ENCODE data around the gene CCNY. TPM values are rescaled to one million over a fixed set of nuclear protein-coding genes. Genes with fewer than 3 reads are reported as not detected.

CCNY gene
- total RNA-seq, 1 donor from 2014 or later: 85.9 TPM

GRCh38 chr10:35594115-35595079, 258.1 kb downstream of the CCNY start:
- H2AFZ ChIP-seq (ENCODE audit: low read depth, low read length): no peak overlapping the region
- no peaks in the 10 kb centered on the region for H4K20me1 ChIP-seq (ENCODE audit: insufficient read depth, low read length)
- DNase-seq (ENCODE audit: low read depth): no peak
- TF ChIP-seq EZH2 (IDR thresholded peaks at IDR 0.05; ENCODE audit: insufficient read depth, low read length) (no peak), CTCF (IDR thresholded peaks at IDR 0.05; ENCODE audit: insufficient read depth, low read depth, low read length) (no peak)
- Mint-ChIP-seq H3K27ac (ENCODE audit: unreplicated experiment) (no peak overlapping the region), H3K9me3 (ENCODE audit: unreplicated experiment) (peaks cover 3% of the 10 kb centered on the region), H3K4me3 (ENCODE audit: unreplicated experiment) (no peak overlapping the region), H3K4me1 (ENCODE audit: low read depth, unreplicated experiment) (no peaks in the 10 kb centered on the region), H3K27me3 (ENCODE audit: low read depth, unreplicated experiment) (peaks cover 15% of the 10 kb centered on the region), H3K36me3 (ENCODE audit: low read depth, unreplicated experiment) (no peaks in the 10 kb centered on the region)
- no peaks in the 10 kb centered on the region for H3K4me1 ChIP-seq (ENCODE audit: insufficient read depth, low read length)
- no peak overlapping the region for H3K9ac ChIP-seq (ENCODE audit: low read length)
- H3K4me3 ChIP-seq (ENCODE audit: insufficient read depth, low read depth, low read length): no peak overlapping the region
- no peak overlapping the region for H3K27ac ChIP-seq (ENCODE audit: low read depth, low read length)
- no peak for FAIRE-seq
- H3K4me2 ChIP-seq (ENCODE audit: low read length): no peak overlapping the region
- H3K79me2 ChIP-seq (ENCODE audit: insufficient read depth, low read length): no peaks in the 10 kb centered on the region
- H3K27me3 ChIP-seq (ENCODE audit: insufficient read depth, low read length): no peaks in the 10 kb centered on the region
- H3K36me3 ChIP-seq (ENCODE audit: insufficient read depth, low read length): no peaks in the 10 kb centered on the region
- H3K9me3 ChIP-seq (ENCODE audit: insufficient read depth, low read depth, low read length): no peaks in the 10 kb centered on the region

GRCh38 chr10:35595106-35595505, 258.8 kb downstream of the CCNY start:
- Mint-ChIP-seq H3K9me3 (ENCODE audit: unreplicated experiment) (peaks cover 3% of the 10 kb centered on the region), H3K4me3 (ENCODE audit: unreplicated experiment) (no peak overlapping the region), H3K36me3 (ENCODE audit: low read depth, unreplicated experiment) (no peaks in the 10 kb centered on the region), H3K27me3 (ENCODE audit: low read depth, unreplicated experiment) (peaks cover 15% of the 10 kb centered on the region), H3K27ac (ENCODE audit: unreplicated experiment) (no peak overlapping the region), H3K4me1 (ENCODE audit: low read depth, unreplicated experiment) (no peaks in the 10 kb centered on the region)
- Histone ChIP-seq H3K4me2 (ENCODE audit: low read length) (no peak overlapping the region), H3K9ac (ENCODE audit: low read length) (no peak overlapping the region), H2AFZ (ENCODE audit: low read depth, low read length) (no peak overlapping the region), H3K9me3 (ENCODE audit: insufficient read depth, low read depth, low read length) (no peaks in the 10 kb centered on the region), H3K27ac (ENCODE audit: low read depth, low read length) (no peak overlapping the region), H3K4me1 (ENCODE audit: insufficient read depth, low read length) (no peaks in the 10 kb centered on the region), H3K36me3 (ENCODE audit: insufficient read depth, low read length) (no peaks in the 10 kb centered on the region), H3K4me3 (ENCODE audit: insufficient read depth, low read depth, low read length) (no peak overlapping the region), H4K20me1 (ENCODE audit: insufficient read depth, low read length) (no peaks in the 10 kb centered on the region), H3K27me3 (ENCODE audit: insufficient read depth, low read length) (no peaks in the 10 kb centered on the region), H3K79me2 (ENCODE audit: insufficient read depth, low read length) (no peaks in the 10 kb centered on the region)
- no peak for TF ChIP-seq EZH2 (IDR thresholded peaks at IDR 0.05; ENCODE audit: insufficient read depth, low read length)
- TF ChIP-seq CTCF (IDR thresholded peaks at IDR 0.05; ENCODE audit: insufficient read depth, low read depth, low read length): no peak
- DNase-seq (ENCODE audit: low read depth): no peak
- no peak for FAIRE-seq

- no peaks in the 10 kb centered on the region for H4K20me1 ChIP-seq (ENCODE audit: insufficient read depth, low read length)
- H3K27ac Mint-ChIP-seq (ENCODE audit: unreplicated experiment): no peak overlapping the region
- DNase-seq (ENCODE audit: low read depth) (no peak), FAIRE-seq (no peak)
- H3K4me1 ChIP-seq (ENCODE audit: insufficient read depth, low read length): no peaks in the 10 kb centered on the region
- H3K27me3 Mint-ChIP-seq (ENCODE audit: low read depth, unreplicated experiment): peaks cover 17% of the 10 kb centered on the region
- no peak overlapping the region for H3K4me3 ChIP-seq (ENCODE audit: insufficient read depth, low read depth, low read length)
- no peaks in the 10 kb centered on the region for H3K27me3 ChIP-seq (ENCODE audit: insufficient read depth, low read length)
- H3K36me3 Mint-ChIP-seq (ENCODE audit: low read depth, unreplicated experiment): no peaks in the 10 kb centered on the region
- no peaks in the 10 kb centered on the region for H3K4me1 Mint-ChIP-seq (ENCODE audit: low read depth, unreplicated experiment)
- no peaks in the 10 kb centered on the region for H3K36me3 ChIP-seq (ENCODE audit: insufficient read depth, low read length)
- no peak overlapping the region for H3K4me2 ChIP-seq (ENCODE audit: low read length)
- no peak overlapping the region for H3K9ac ChIP-seq (ENCODE audit: low read length)
- H3K4me3 Mint-ChIP-seq (ENCODE audit: unreplicated experiment): no peak overlapping the region
- H3K9me3 Mint-ChIP-seq (ENCODE audit: unreplicated experiment): peaks cover 5% of the 10 kb centered on the region
- no peak overlapping the region for H2AFZ ChIP-seq (ENCODE audit: low read depth, low read length)
- no peak overlapping the region for H3K27ac ChIP-seq (ENCODE audit: low read depth, low read length)
- no peaks in the 10 kb centered on the region for H3K79me2 ChIP-seq (ENCODE audit: insufficient read depth, low read length)
- H3K9me3 ChIP-seq (ENCODE audit: insufficient read depth, low read depth, low read length): no peaks in the 10 kb centered on the region
- no peak for TF ChIP-seq EZH2 (IDR thresholded peaks at IDR 0.05; ENCODE audit: insufficient read depth, low read length)
- peak; percentile 21 for TF ChIP-seq CTCF (IDR thresholded peaks at IDR 0.05; ENCODE audit: insufficient read depth, low read depth, low read length)
Observed at GRCh38 chr10:35598379-35598778, 262.1 kb downstream of the CCNY start.

All from astrocyte (in vitro differentiated cells and primary cell).